GM19452 (cell line): ENCODE data around the gene COL23A1.
"Not testable (repeated sequence)": the region's sequence is repeated elsewhere in the genome, so short reads cannot be mapped to it uniquely, and the experiment has no call there.

Source experiments
- ATAC-seq: cut with Tn5 transposase; IDR thresholded peaks from one replicate; pipeline ENCODE4 v1.9.1; 2021; ENCODE audit not compliant: unreplicated experiment

The COL23A1 gene

DNA sequence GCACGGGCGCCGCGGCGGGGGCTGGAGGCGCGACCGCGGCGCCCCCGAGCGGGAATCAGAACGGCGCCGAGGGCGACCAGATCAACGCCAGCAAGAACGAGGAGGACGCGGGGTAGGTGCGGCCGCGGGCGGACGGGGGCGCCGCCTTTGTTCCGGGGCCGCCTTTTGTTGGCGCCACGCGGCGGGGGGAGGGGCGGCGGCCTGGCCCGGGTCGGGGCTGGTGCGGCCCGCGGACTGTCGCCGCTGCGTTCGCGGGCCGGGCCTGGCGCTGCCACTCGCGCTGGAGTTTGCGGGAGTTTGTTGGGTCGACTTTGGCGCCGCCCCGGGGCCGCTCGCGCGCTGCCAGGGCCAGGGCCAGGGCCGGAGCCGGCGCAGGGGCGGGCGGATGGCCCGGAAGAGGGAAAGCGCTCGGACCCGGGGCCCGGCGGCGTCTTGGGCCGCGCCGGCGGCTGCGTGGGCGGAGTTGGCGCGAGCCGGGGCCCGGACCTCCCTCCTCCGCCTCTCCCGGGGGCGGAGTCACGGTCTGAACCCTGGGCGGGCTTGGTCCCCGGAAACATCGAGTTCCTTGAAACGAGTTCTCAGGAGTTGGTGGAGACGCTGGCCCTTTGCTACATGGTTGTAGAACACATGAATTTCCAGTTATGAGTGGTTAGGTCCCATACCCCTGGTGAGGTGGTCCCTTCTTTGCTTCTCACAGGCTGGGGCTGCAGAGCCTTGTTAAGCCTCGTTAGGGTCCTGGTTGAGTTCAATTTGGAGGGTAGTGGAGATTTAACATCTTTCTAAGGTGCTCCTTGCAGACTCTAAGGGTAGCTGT is 385.1 kb downstream of the COL23A1 start:
- peak; percentile 48 for ATAC-seq

DNA sequence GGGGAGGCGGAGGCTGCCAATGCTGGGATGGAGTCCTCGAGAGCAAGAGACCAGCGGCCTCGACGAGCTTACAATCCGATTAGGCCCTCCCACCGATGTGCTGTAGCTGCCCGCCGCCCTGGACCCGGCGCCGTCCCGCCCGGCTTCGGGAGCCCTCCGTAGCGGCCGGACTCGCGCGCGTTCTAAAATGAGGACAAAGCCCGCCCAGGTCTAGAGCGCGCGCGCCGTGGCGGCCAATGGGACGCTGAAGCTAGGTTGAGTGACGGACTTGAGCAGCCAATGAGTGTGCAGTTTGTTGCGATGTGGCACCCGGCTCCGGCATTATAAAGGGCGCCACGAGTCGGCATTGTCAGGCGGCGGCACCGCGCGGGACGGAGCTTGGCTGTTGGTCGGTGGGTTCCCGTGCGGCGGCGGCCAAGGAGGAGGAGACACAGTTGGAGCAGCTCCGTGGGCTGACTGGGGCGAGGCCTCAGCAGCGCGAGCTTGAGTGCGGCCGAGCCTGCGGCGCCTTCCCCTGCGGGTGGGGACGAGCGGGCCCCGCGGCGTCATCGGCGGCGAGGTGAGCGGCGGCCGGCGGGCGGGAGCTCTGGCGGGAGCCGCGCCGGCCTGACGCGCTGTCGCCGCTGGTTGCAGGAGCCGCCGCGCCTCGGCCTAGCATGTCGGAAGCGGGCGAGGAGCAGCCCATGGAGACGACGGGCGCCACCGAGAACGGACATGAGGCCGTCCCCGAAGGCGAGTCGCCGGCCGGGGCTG is 385.8 kb downstream of the COL23A1 start, which contains the start of gene HNRNPAB:
TSS of gene HNRNPAB (plus strand) at position 352 of the 753 bp plus-strand sequence. CDS start at position 657, 305 bp downstream.
- peak; percentile 77 for ATAC-seq

DNA sequence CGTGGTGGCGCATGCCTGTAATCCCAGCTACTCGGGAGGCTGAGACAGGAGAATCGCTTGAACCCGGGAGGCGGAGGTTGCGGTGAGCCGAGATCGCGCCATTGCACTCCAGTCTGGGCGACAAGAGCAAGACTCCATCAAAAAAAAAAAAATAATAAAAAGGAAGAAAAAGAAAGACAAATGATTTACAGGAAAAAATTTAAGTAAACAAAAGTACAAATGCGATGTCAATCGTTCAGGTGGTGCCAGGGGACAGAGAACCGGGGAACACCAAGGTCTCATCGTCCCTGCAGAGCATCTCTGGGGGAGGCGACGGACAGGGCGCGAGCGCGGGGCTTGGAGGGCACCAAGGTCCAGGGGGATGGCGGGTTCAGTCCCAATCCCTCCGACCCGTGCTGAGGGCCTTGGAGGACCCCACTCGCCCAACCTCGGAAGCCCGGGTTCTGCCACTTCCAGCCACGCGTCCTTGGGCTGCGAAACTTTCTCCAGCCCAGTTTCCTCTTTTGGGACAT is 386.5 kb downstream of the COL23A1 start:
- no peak for ATAC-seq

- no peak for ATAC-seq
Observed at GRCh38 chr5:178202541-178202940, 387.7 kb downstream of the COL23A1 start.

DNA sequence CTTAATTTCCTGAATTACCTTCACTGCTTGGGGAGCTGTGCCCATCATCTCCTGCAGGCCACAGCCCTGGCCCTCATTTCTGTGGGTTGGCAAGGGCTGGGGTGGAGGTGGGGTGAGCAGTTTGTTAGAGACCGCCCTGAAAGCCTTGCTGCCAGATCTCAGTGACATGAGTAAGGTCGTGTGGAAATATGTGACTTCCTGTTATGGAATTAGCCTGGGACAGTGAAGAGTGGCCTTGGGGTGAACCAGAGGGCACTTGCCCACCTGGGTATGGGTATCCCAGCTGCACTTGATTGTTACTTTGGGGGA is 388.3 kb downstream of the COL23A1 start:
- ATAC-seq, result no peak

DNA sequence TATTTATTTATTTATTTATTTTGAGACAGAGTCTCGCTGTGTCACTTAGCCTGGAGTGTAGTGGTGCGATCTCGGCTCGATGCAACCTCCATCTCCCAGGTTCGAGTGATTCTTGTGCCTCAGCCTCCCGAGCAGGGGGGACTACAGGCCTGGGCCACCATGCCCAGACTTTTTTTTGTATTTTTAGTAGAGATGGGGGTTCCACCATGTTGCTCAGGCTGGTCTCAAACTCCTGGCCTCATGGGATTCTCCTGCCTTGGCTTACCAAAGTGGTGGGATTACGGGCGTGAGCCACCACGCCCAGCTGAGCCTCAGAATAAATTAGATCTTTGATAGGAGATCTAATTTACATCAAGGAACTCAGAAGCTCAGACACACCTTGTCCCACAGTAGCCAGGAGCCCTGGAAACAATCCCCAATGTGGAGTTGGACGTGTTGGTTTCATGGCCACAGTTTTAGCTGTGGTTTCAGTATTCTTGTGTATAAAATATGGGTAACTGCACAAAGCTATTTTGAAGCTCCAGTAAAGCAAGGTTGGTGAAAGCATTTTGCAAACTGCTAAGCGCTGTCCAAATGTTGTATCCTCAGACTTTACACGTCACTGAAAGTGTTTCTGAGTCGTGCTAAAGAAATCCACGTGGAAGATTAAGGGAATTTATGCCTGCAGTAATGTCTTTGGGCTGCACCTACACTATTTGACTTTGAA is 388.8 kb downstream of the COL23A1 start:
- no peak for ATAC-seq

DNA sequence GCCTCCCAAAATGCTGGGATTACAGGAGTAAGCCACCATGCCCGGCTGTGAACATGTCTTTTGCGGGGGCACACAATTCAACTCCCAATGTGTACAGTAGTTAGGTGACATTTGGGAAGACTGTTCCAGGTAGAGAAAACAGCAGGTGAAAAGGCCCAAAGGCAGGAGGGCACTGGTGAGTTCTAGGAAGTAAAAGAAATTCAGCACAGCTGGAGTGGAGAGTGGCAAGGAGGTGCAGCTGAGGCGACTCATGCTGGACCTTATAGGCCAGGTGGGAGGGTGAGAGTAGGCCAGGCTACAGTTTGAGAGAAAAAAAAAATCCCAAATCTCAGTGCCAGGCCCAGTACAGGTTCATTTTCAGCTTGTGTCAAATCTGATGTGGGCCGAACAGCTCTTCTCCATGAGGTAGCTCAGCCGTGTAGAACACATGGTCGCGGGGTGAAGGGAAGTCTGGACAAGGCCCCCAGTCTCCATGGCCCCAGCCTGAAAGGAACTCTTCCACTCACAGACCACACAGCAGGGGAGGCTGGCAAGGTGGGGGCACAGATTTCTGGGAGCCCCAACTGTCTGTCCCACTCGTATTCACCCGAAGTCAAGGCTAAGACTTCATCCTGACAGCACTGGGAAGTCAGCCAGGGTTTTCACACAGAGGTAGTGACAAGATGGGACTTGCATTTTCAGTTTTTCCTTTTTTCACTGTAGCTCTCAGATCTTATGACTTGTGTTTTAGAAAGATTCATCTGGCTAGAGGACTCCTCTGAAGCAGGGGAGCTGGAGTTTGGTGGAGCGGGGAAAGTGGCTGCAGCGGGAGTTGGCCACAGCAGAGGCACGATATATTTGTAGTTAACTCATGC is 390.4 kb downstream of the COL23A1 start:
- ATAC-seq, result no peak

DNA sequence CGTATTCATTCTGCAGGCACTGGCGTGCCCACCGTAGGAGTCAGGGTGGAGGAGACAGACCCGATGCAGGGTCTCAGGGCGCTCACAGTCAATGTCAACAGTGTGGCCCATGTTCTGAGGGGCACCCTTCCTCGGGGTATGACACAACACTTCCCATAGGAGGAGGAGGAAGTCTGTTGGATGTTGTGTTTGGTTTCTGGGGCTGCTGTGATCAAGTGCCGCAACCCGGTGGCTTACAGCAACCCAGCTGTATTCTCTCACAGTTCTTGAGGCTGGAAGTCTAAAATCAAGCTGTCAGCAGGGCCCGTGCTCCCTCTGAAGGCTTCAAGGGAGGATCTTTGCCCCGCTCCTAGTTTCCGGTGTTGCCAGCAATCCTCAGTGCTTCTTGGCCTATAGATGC is 391.5 kb downstream of the COL23A1 start:
- no peak for ATAC-seq

DNA sequence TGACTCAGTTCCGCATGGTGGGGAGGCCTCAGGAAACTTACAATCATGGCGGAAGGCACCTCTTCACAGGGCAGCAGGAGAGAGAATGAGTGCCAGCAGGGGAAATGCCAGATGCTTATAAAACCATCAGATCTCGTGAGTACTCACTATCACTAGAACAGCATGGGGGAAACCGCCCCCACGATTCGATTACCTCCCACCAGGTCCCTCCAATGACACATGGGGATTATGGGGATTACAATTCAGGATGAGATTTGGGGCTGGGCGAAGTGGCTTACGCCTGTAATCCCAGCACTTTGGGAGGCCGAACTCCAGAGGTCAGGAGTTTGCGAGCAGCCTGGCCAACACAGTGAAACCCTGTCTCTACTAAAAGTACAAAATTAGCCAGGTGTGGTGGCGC is 392.0 kb downstream of the COL23A1 start:
- not testable (repeated sequence) for ATAC-seq

GRCh38 chr5:178196986-178197385 is 393.2 kb downstream of the COL23A1 start:
- ATAC-seq, result no peak

DNA sequence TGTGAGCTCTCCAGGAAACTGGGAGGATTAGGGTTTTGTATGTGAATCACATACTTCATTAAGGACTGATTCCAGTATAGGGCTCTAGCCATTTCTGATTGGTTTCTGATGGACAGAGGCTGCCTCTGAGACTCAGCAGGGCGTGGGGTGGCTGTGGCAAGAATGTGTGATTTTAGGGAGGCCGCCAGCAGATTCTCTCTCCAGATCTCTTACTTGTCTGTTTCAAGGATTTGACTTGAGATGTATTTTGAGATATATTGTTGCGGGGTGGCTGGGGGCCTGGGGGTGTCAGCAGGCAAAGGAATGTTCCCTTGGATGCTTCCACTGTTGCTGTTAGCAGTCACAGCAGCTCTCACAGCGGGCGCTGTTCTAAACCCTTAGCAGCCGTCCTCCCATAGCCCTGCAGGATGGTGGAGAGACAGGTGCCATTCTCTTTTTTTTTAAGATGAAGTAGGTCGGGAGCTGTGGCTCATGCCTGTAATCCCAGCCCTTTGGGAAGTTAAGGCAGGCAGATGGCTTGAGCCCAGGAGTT is 393.8 kb downstream of the COL23A1 start:
- no peak for ATAC-seq

DNA sequence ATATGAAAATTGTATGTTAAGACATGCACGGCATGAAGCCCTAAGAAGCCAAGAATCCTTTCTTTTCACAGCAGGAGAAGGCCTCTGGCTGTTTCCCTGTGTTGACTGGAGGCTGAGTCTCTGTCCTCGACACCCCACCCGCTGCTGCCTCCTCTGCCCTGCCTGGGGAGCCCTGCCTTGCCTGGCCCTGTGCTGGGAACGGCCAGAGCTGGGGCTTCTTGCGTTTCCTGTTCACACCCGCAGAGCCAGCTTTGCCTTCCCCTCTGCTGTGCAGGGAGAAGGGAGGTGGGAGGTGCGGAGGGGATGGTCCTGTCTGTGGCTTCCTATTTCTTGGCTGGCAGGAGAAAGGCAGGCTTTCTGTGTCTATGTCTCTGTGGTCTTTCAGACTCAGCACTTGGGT is 396.2 kb downstream of the COL23A1 start:
- ATAC-seq, result no peak

- ATAC-seq, result no peak
Observed at GRCh38 chr5:178193251-178193809, 396.9 kb downstream of the COL23A1 start.

- ATAC-seq, result no peak
Observed at GRCh38 chr5:178192787-178193186, 397.4 kb downstream of the COL23A1 start.

DNA sequence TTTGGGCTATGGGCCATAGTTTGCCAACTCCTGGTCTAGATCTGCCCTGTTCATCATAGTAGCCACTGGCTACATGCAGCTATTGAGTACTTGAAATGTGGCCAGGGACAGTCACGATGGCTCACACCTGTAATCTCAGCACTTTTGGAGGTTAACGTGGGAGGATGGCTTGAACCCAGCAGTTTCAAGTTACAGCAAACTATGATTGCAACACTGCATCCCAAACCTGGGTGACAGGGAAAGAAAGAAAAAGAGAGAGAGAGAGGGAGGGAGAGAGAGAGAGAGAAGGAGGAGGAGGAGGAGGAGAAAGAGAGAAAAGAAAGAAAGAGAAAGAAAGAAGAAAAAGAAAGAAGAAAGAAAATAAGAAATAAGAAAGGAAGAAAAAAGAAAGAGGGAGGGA is 397.9 kb downstream of the COL23A1 start:
- no peak for ATAC-seq

DNA sequence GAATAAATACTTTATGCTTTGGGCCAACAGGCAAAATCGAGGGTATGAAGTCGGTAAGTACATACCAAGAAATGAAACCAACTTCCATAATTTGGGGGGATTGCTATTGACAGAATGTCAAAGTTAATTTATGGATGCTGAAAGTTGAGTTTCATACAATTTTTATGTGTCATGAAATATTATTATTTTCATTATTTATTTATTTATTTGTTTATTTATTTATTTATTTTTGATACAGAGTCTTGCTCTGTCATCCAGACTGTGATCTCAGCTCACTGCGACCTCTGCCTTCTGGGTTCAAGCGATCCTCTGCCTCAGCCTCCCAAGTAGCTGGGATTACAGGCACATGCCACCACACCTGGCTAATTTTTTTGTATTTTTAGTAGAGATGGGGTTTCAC is 398.5 kb downstream of the COL23A1 start:
- no peak for ATAC-seq

GRCh38 chr5:178189433-178189832 is 400.8 kb downstream of the COL23A1 start:
- ATAC-seq, result no peak
